Activated CD4-positive, alpha-beta memory T cell treated with anti-CD3 and anti-CD28 coated beads for 36 hours (primary cell): ENCODE results near the gene LBP. TPM values are rescaled to one million over a fixed set of nuclear protein-coding genes. Genes with fewer than 3 reads are reported as not detected.
A peak's percentile ranks its signal among the peaks of the same experiment; 100 is the strongest.
"Not testable (repeated sequence)": the region's sequence is repeated elsewhere in the genome, so short reads cannot be mapped to it uniquely, and the experiment has no call there.

Experiments used
- CTCF ChIA-PET: fragments of 350-600 bp; sonication (Branson Sonifier 250); formaldehyde crosslinking; loops from one replicate; lab custom pipeline; 2021; ENCODE audit warnings: antibody characterized with exemption, inconsistent platforms; lab: Charles Lee
- POLR2A ChIA-PET: fragments of 350-600 bp; sonication (Branson Sonifier 250); formaldehyde crosslinking; loops from one replicate; lab custom pipeline; 2021; ENCODE audit warnings: antibody characterized with exemption; lab: Charles Lee
- DNase-seq: peaks from one replicate; pipeline ENCODE4 v3.0.0-alpha.2; 2020
- H3K27ac Mint-ChIP-seq: one replicate; pipeline ENCODE4 v1.8.0; 2021; ENCODE audit warnings: mixed read lengths
- H3K27me3 Mint-ChIP-seq: one replicate; pipeline ENCODE4 v1.8.0; 2021; ENCODE audit warnings: mixed read lengths
- H3K36me3 Mint-ChIP-seq: one replicate; pipeline ENCODE4 v1.8.0; 2021; ENCODE audit warnings: mixed read lengths
- H3K4me1 Mint-ChIP-seq: one replicate; pipeline ENCODE4 v1.8.0; 2021; ENCODE audit warnings: low read depth, mixed read lengths
- H3K4me3 Mint-ChIP-seq: one replicate; pipeline ENCODE4 v1.8.0; 2021; ENCODE audit warnings: mild to moderate bottlenecking, mixed read lengths
- H3K9me3 Mint-ChIP-seq: one replicate; pipeline ENCODE4 v1.8.0; 2021; ENCODE audit warnings: mixed read lengths
- intact Hi-C: fragments of 100-400 bp; cut with micrococcal nuclease; formaldehyde crosslinking; loops from one replicate; pipeline ENCODE4 v1.15.1; 2023
- total RNA-seq, 2 experiments: library from RNA; stranded (reverse); gene quantifications; one replicate each; pipeline ENCODE4 v1.2.3, GENCODE V29; 2021

Gene LBP
- total RNA-seq, 2 experiments from 2014 or later = not detected

DNA sequence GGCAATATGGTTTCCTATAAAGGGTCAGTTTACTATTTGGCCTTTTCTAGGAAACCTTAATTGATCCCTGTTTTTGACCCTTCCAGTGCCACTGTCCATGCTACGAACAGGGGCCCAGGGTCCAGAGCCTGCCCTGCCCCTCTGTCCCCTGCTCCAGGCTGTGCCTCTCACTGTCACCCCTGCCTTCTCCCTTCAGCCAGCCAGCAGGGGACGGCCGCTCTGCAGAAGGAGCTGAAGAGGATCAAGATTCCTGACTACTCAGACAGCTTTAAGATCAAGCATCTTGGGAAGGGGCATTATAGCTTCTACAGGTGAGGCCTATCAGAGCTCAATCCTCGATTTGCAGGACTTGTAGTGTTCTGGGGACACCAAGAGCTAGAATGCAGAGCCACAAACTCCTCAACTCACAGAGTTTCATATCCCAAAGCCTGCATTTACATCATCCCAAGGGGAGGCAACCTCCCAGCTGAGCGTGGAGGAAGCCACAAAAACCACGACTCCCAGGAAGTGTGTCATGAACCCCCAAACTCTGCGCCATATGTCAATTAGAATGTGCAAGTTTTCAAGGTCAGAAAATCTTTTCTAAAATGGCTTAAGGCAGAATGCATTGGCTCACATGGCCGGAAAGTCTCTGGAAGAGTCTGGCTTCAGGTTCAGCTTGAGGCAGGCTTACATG lies 38.8 kb upstream of the LBP start:
- no peak overlapping the region for H3K27ac Mint-ChIP-seq
- POLR2A ChIA-PET = no interaction called here
- peaks cover 8% of the 10 kb centered on the region for H3K4me1 Mint-ChIP-seq
- peaks cover 49% of the 10 kb centered on the region for H3K27me3 Mint-ChIP-seq
- DNase-seq = no peak
- no peak overlapping the region for H3K4me3 Mint-ChIP-seq
- intact Hi-C loops = no loop called here
- no peaks in the 10 kb centered on the region for H3K9me3 Mint-ChIP-seq
- CTCF ChIA-PET = interaction anchor here (0.8 to 1.0 kb wide), 2 partner anchors 64 to 86 kb away, joined by 3 read pairs; no protein-coding TSS in a partner anchor
- no peaks in the 10 kb centered on the region for H3K36me3 Mint-ChIP-seq

DNA sequence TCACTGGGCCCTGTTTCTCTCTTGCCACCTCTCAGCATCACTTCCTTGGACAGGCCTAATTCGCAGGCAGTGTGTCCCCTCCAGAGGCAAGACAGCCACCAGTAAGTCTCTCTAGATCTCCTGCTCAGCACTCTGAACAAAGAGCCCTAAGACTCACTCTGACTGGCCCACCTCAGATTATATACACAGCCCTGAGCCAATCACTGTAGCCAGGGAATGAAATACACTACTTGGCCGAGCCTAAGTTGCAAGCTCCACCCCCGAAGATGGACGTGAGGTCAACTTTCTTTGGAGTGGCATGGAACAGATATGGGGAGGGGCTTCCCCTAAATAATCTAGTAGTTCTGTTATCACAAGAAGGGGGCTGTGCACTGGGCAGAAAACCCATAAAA lies 38.2 kb upstream of the LBP start:
- DNase-seq = no peak
- intact Hi-C loops = no loop called here
- ChIA-PET CTCF (interaction anchor here (0.6 to 1.0 kb wide), 3 partner anchors 48 to 87 kb away, joined by 3 read pairs; no protein-coding TSS in a partner anchor), POLR2A (no interaction called here)
- peaks cover 8% of the 10 kb centered on the region for H3K4me1 Mint-ChIP-seq
- H3K27ac Mint-ChIP-seq = no peak overlapping the region
- no peaks in the 10 kb centered on the region for H3K9me3 Mint-ChIP-seq
- no peak overlapping the region for H3K4me3 Mint-ChIP-seq
- H3K27me3 Mint-ChIP-seq = peaks cover 44% of the 10 kb centered on the region
- no peaks in the 10 kb centered on the region for H3K36me3 Mint-ChIP-seq

DNA sequence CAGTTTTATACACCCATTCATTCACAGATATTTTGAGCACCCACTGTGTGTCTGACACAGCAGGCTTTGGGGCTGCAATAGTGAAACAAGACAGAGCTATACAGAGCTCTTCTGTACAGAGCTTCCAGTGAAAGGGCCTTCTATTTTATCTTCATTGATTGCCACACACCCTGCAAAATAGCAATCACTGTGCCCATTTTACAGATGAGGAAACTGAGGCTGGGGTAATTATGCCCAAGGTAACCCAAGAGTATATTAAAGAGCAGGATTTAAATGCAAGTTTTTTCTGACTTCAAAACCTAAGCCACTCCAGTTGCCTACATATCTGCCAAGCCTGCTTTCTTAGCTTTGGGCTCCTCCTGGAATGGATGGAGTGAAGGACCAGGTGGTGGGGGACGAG lies 37.8 kb upstream of the LBP start:
- H3K27me3 Mint-ChIP-seq = peaks cover 40% of the 10 kb centered on the region
- H3K4me3 Mint-ChIP-seq = no peak overlapping the region
- intact Hi-C loops = no loop called here
- H3K9me3 Mint-ChIP-seq = no peaks in the 10 kb centered on the region
- POLR2A ChIA-PET = no interaction called here
- no peaks in the 10 kb centered on the region for H3K36me3 Mint-ChIP-seq
- CTCF ChIA-PET = interaction anchor here (0.6 kb wide), 1 partner anchor 48 kb away, joined by 3 read pairs; no protein-coding TSS in a partner anchor
- H3K27ac Mint-ChIP-seq = no peak overlapping the region
- DNase-seq = no peak
- peaks cover 8% of the 10 kb centered on the region for H3K4me1 Mint-ChIP-seq

DNA sequence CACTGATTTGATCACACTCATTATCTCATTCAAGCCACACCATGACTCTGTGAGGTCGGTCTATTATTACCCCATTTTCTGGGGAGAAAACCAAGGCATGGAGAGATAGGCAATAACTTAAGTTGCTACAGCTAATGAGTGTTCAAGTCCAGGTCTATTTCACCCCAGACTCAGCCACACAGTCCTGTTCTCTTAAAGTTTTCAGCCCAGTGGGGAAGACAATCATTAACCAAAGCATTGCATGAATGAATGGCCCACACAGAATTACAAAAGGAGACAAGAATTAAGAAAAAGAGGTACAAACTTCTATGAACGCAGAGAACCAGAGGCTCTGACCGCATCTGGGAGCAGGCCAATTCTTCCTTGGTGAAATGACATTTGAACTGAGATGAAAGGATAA lies 35.2 kb upstream of the LBP start:
- POLR2A ChIA-PET = no interaction called here
- CTCF ChIA-PET = no interaction called here
- Mint-ChIP-seq H3K9me3 (no peaks in the 10 kb centered on the region), H3K36me3 (no peaks in the 10 kb centered on the region), H3K4me1 (no peaks in the 10 kb centered on the region), H3K4me3 (no peak overlapping the region), H3K27me3 (peaks cover 20% of the 10 kb centered on the region), H3K27ac (no peak overlapping the region)
- no peak for DNase-seq
- intact Hi-C loops = no loop called here

DNA sequence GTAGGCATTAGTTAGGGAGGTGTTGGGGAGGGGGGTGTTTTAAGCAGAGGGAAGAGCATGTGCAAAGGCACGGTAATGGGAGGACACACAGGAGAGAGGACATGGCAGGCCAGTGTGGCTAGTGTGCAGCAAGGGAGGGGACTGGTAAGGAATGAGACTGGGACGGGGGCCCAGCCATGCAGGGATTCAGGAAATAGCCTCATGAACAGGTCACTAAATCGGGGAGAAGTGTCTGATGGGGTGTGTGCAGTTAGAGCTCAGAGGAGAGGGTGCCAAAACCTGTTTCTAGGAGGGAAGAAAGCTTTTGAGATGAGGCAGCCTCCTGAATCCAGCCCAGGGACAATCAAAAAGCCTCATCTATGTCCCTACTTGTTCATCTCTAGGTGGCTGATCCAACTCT lies 34.8 kb upstream of the LBP start:
- CTCF ChIA-PET = no interaction called here
- intact Hi-C loops = no loop called here
- H3K4me1 Mint-ChIP-seq = no peaks in the 10 kb centered on the region

DNA sequence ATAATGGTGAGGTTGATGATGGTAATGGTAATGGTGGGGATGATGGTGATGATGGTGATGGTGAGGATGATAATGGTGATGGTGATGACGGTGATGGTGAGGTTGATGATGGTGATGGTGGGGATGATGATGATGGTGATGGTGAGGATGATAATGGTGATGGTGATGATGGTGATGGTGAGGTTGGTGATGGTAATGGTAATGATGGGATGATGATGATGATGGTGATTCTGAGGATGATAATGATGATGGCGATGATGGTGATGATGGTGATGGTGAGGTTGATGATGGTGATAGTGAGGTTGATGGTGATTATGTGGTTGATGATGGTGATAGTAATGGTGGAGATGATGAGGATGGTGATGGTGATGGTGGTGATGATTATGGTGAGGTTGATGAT lies 32.6 kb upstream of the LBP start:
- CTCF ChIA-PET = no interaction called here
- POLR2A ChIA-PET = no interaction called here
- no peaks in the 10 kb centered on the region for H3K4me1 Mint-ChIP-seq
- intact Hi-C loops = no loop called here
- H3K9me3 Mint-ChIP-seq = no peaks in the 10 kb centered on the region
- H3K27me3 Mint-ChIP-seq = peaks cover 17% of the 10 kb centered on the region
- DNase-seq = no peak
- H3K27ac Mint-ChIP-seq = no peak overlapping the region
- no peak overlapping the region for H3K4me3 Mint-ChIP-seq
- H3K36me3 Mint-ChIP-seq = no peaks in the 10 kb centered on the region

More for the DNA sequence above, 34.8 kb upstream of the LBP start:
- Mint-ChIP-seq H3K27ac (no peak overlapping the region), H3K36me3 (no peaks in the 10 kb centered on the region), H3K4me3 (no peak overlapping the region), H3K9me3 (no peaks in the 10 kb centered on the region), H3K27me3 (peaks cover 18% of the 10 kb centered on the region)
- DNase-seq = no peak
- POLR2A ChIA-PET = no interaction called here

DNA sequence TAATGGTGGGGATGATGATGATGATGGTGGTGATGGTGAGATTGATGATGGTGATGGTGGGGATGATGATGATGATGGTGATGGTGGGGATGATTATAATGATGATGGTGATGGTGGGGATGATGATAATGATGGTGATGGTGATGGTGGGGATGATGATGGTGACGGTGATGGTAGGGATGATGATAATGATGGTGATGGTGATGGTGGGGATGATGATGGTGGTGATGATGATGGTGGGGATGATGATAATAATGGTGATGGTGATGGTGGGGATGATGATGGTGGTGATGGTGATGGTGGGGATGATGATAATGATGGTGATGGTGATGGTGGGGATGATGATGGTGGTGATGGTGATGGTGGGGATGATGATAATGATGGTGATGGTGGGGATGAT lies 31.9 kb upstream of the LBP start:
- H3K36me3 Mint-ChIP-seq, intact Hi-C loops, H3K9me3 Mint-ChIP-seq, POLR2A ChIA-PET, H3K27ac Mint-ChIP-seq, H3K4me1 Mint-ChIP-seq, H3K4me3 Mint-ChIP-seq, CTCF ChIA-PET, DNase-seq: not testable (repeated sequence)
- H3K27me3 Mint-ChIP-seq = peaks cover 19% of the 10 kb centered on the region

DNA sequence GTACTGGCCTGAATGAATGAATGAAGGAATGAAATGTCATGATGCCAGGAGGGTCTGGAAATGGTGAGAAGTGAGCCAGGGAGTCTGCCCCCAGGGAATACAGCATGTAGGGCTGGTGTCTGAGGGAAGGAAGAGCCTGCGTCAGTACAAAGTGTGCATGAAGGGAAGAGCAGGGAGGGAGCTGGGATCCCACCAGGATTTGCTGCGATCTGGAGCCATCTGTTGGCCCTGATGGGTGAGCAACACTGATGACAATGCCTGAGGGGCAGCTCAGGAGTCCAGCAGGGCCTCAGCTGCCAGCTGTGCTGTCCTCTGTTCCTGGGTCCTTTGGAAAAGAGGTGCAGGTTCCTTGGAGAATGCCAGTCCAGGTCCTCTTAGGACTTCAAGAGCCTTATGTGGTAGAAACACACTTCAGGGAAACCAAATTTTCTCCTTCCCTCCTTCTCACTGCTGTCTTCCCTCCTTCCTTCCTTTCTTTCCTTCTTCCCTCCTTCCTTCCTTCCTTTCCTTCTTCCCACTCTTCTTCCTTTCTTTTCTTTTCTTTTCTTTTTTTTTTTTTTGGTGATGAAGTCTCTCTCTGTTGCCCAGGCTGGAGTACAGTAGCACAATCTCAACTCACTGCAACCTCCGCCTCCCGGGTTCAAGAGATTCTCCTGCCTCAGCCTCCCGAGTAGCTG lies 30.9 kb upstream of the LBP start:
- intact Hi-C loops = no loop called here
- Mint-ChIP-seq H3K27me3 (peaks cover 21% of the 10 kb centered on the region), H3K27ac (no peak overlapping the region), H3K9me3 (no peaks in the 10 kb centered on the region), H3K4me1 (no peaks in the 10 kb centered on the region), H3K36me3 (no peaks in the 10 kb centered on the region), H3K4me3 (no peak overlapping the region)
- DNase-seq = no peak
- CTCF ChIA-PET = interaction anchor here (1.6 kb wide), 1 partner anchor 242 kb away, joined by 4 read pairs; no protein-coding TSS in a partner anchor
- POLR2A ChIA-PET = no interaction called here

DNA sequence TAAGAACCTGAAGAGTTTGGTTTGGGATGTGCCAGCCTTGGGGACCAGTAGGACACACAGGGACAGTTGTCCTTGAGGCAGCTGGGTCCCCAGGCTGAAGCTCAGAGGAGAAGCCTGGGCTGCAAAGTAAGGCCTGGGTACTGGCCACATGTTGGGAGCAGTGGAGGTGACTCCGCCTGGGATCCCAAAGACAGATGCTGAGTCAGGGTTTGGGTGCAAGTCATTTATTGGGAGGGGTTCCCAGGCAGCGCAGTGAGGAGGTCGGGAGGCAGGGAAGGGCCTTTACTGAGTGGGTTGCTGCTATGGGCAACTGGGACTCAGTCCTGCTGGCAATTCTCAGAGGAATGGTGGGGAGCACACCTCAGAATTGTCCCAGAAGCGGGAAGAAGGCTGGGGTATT lies 29.9 kb upstream of the LBP start:
- POLR2A ChIA-PET = no interaction called here
- Mint-ChIP-seq H3K36me3 (no peaks in the 10 kb centered on the region), H3K4me1 (no peaks in the 10 kb centered on the region), H3K27me3 (peaks cover 15% of the 10 kb centered on the region), H3K27ac (no peak overlapping the region), H3K9me3 (no peaks in the 10 kb centered on the region), H3K4me3 (no peak overlapping the region)
- no peak for DNase-seq
- CTCF ChIA-PET = interaction anchor here (1.6 kb wide), 1 partner anchor 243 kb away, joined by 4 read pairs; no protein-coding TSS in a partner anchor
- intact Hi-C loops = no loop called here

DNA sequence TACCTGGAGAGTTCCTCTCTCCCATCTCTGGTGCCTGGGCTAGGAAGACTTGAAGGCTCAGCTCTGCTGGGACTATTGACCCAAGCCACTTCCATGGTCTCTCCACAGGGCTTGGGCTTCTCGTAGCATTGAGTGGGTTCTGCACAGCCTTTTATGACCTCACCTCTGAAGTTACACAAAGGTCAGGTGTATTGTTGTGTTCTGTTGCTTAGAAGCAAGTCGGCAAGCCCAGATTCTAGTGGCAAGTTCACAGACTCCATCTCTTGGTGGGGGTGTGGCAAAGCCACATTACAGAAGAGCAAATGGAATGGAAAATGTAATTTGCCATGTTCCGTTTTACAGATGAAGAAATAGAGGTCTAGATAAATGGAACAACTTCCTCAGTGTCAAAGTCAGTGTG lies 28.9 kb upstream of the LBP start:
- ChIA-PET POLR2A (no interaction called here), CTCF (interaction anchor here (1.6 kb wide), 1 partner anchor 244 kb away, joined by 4 read pairs; no protein-coding TSS in a partner anchor)
- no peaks in the 10 kb centered on the region for H3K9me3 Mint-ChIP-seq
- no peak for DNase-seq
- no peaks in the 10 kb centered on the region for H3K4me1 Mint-ChIP-seq
- H3K27me3 Mint-ChIP-seq = peaks cover 17% of the 10 kb centered on the region
- no peak overlapping the region for H3K27ac Mint-ChIP-seq
- intact Hi-C loops = no loop called here
- H3K36me3 Mint-ChIP-seq = no peaks in the 10 kb centered on the region
- no peak overlapping the region for H3K4me3 Mint-ChIP-seq

DNA sequence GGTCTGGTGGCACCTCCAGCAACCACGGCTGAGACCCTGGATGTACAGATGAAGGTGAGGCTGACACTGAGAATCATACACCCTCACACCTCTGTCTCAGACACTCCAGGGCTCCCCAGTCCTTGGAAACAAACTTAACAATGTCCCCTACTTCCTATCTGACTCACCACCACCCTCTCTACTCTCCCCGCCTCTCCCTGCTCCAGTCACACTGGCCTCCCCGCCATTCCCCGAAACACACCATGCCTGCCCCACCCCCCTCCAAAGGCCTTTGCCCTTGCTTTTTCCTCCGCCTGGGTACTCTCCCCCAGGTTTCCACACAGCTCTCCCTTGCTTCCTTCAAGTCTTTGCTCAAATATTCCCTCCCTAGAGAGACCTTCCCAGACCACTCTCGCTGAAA lies 26.1 kb upstream of the LBP start:
- ChIA-PET CTCF (interaction anchor here (0.6 kb wide), 1 partner anchor 94 kb away, joined by 3 read pairs; no protein-coding TSS in a partner anchor), POLR2A (no interaction called here)
- Mint-ChIP-seq H3K36me3 (no peaks in the 10 kb centered on the region), H3K4me1 (no peaks in the 10 kb centered on the region), H3K27ac (no peak overlapping the region), H3K9me3 (no peaks in the 10 kb centered on the region), H3K4me3 (no peak overlapping the region), H3K27me3 (peaks cover 23% of the 10 kb centered on the region)
- DNase-seq = no peak
- intact Hi-C loops = no loop called here

DNA sequence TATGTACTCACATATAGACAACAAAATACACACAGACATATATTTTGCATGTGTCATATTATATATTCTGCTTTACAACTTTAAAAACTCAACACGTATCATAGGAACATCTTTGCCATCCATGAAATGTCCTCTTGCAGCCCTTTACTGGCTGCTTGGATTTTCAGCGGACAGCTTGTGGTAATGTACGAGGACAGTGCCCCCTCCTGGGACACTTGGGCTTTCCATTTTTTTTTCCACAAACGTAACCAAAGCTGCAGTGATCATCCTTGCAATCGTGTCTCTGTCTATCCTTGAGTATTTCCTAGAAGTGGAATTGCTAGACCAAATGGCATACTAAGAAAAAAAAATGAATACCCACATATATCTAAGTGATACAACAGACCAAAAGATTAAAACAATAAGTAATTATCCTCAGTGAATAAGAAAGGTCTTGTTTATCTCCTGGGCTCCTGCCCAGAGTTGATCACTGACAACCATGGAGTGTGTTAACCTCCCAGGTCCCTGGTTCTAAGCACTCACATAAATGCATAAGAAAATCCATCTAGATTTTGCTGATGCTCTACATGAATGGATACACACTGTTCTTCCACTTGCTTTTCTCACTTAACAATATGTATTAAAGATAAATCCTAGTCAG lies 24.2 kb upstream of the LBP start:
- H3K27ac Mint-ChIP-seq = no peak overlapping the region
- intact Hi-C loops = no loop called here
- no peaks in the 10 kb centered on the region for H3K4me1 Mint-ChIP-seq
- CTCF ChIA-PET = interaction anchor here (0.7 to 1.0 kb wide), 2 partner anchors 101 to 260 kb away, joined by 3 read pairs; no protein-coding TSS in a partner anchor
- H3K36me3 Mint-ChIP-seq = no peaks in the 10 kb centered on the region
- POLR2A ChIA-PET = no interaction called here
- no peak overlapping the region for H3K4me3 Mint-ChIP-seq
- peak; percentile 13 for DNase-seq
- H3K9me3 Mint-ChIP-seq = no peaks in the 10 kb centered on the region
- H3K27me3 Mint-ChIP-seq = peaks cover 21% of the 10 kb centered on the region
